Measurements from ENCODE around the gene CLEC20A. TPM values are rescaled to one million over a fixed set of nuclear protein-coding genes. Genes with fewer than 3 reads are reported as not detected.

Gene CLEC20A
- polyA plus RNA-seq, 4 donors: 0.04 to 0.10 TPM; not detected in 2

DNA sequence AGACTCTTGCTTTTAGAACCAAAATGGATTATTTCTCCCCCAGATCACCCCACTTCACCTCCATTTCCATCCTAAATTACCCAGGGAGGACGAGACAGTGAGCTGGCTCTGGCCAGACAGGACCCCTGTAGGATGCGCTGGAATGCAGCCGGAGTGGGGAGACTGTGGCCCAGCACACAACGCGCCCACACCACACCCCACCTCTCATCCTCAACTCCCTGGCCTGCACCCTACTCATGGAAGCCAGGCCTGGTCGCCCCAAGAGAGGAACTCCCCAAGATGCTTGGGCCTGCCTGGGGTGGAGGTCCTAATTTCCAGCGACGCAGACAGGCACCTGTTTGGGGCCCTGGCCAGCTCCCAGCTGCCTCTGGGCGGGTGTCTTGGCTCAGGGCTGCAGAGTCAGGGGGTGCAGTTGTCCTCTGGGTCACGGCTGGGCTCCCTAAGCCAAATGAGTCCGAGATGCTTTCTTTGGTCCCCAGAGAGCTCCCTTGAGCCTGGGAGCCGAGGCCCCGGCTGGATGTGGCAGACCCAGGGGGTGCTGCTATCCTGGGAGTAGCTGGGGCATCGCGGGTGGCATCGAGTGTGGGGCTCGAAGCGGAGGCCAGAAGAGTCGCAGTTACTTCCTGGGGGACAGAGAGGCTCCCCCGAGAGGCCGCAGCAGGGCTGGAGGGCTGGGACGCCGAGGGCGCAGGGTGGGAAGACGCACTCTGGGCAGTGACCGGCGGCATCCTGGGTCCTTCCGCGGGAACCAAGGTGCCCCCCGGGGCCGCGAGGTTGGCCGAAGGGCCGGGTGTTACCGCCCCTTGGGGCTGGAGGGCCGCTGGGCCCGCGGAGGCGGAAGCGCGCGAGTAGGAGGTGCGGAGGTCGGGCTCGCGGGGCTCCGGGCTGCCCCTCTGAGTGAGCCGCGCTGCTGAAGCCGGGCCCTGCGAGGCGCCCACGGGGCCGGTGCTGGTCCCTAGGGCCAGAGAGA lies 10.4 kb downstream of the CLEC20A start:
- Histone ChIP-seq H3K27me3 (ENCODE audit: control insufficient read depth in 3 of 3, insufficient read depth in 3 of 3, low read length in 3 of 3) (peaks cover 0 to 10% (median 0%) of the 10 kb centered on the region in 3 donors), H3K9me3 (ENCODE audit: control insufficient read depth in 2 of 2, insufficient read depth in 1 of 2, low read depth in 1 of 2, low read length in 1 of 2) (no peaks in the 10 kb centered on the region), H3K4me1 (ENCODE audit: control insufficient read depth in 3 of 3, insufficient read depth in 2 of 3, low read depth in 1 of 3, low read length in 2 of 3) (peaks cover 0 to 12% (median 0%) of the 10 kb centered on the region in 3 donors), H3K36me3 (ENCODE audit: control insufficient read depth in 3 of 3, insufficient read depth in 2 of 3, low read depth in 1 of 3, low read length in 3 of 3) (no peaks in the 10 kb centered on the region), H3K27ac (ENCODE audit: low read depth in 1 of 3, low read length in 2 of 3) (no peak overlapping the region), H3K4me3 (ENCODE audit: low read depth in 1 of 3, low read length in 3 of 3) (peak overlapping the region in 1 of 3 donors; percentile 47)
- 41 to 58% (median 41%) methylated on average over 47 to 54 of the region's 54 CpGs for WGBS, 3 donors
- DNase-seq (peak in 1 of 2 donors; percentile 33), FAIRE-seq (no peak)

DNA sequence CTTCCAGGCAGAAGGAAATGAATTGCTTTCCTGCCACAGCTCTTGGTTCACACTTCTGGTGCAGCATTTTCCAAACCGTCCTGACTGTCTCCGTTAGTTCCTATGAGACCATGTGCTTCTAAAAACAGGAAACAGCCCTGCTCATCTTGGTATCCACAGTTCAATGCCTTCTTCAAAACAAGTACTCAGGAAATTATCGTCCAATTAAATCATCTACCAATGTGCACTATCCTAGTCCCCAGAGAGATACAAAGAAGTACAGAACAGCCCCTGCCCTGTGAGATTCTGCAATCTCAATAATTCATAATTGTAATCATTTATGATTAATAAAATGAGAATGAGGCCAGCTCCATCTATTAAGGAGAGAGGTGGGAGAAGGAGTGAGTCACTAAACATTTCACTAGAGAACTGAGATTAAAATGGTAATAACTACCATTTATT lies 11.2 kb downstream of the CLEC20A start:
- 55 to 78% (median 66%) methylated on average over 3 of the region's 3 CpGs for WGBS, 3 donors
- no peak overlapping the region for H3K4me3 ChIP-seq (ENCODE audit: low read depth in 1 of 3, low read length in 3 of 3)
- no peaks in the 10 kb centered on the region for H3K36me3 ChIP-seq (ENCODE audit: control insufficient read depth in 3 of 3, insufficient read depth in 2 of 3, low read depth in 1 of 3, low read length in 3 of 3)
- H3K27ac ChIP-seq (ENCODE audit: low read depth in 1 of 3, low read length in 2 of 3): no peak overlapping the region
- FAIRE-seq (no peak), DNase-seq (no peak)
- peaks cover 0 to 12% (median 0%) of the 10 kb centered on the region in 3 donors for H3K4me1 ChIP-seq (ENCODE audit: control insufficient read depth in 3 of 3, insufficient read depth in 2 of 3, low read depth in 1 of 3, low read length in 2 of 3)
- peaks cover 0 to 10% (median 0%) of the 10 kb centered on the region in 3 donors for H3K27me3 ChIP-seq (ENCODE audit: control insufficient read depth in 3 of 3, insufficient read depth in 3 of 3, low read length in 3 of 3)
- no peaks in the 10 kb centered on the region for H3K9me3 ChIP-seq (ENCODE audit: control insufficient read depth in 2 of 2, insufficient read depth in 1 of 2, low read depth in 1 of 2, low read length in 1 of 2)

- no peak for DNase-seq
- Histone ChIP-seq H3K27me3 (ENCODE audit: control insufficient read depth in 3 of 3, insufficient read depth in 3 of 3, low read length in 3 of 3) (peaks cover 0 to 10% (median 0%) of the 10 kb centered on the region in 3 donors), H3K4me3 (ENCODE audit: low read depth in 1 of 3, low read length in 3 of 3) (no peak overlapping the region), H3K27ac (ENCODE audit: low read depth in 1 of 3, low read length in 2 of 3) (no peak overlapping the region), H3K4me1 (ENCODE audit: control insufficient read depth in 3 of 3, insufficient read depth in 2 of 3, low read depth in 1 of 3, low read length in 2 of 3) (peaks cover 0 to 12% (median 0%) of the 10 kb centered on the region in 3 donors), H3K36me3 (ENCODE audit: control insufficient read depth in 3 of 3, insufficient read depth in 2 of 3, low read depth in 1 of 3, low read length in 3 of 3) (no peaks in the 10 kb centered on the region), H3K9me3 (ENCODE audit: control insufficient read depth in 2 of 2, insufficient read depth in 1 of 2, low read depth in 1 of 2, low read length in 1 of 2) (no peaks in the 10 kb centered on the region)
- FAIRE-seq: no peak
- WGBS, 3 donors: 64 to 79% (median 66%) methylated on average over 3 of the region's 3 CpGs
Observed at GRCh38 chr1:178484698-178485225, 12.0 kb downstream of the CLEC20A start.

GRCh38 chr1:178483251-178483957 lies 13.4 kb downstream of the CLEC20A start:
- H3K4me1 ChIP-seq (ENCODE audit: control insufficient read depth in 3 of 3, insufficient read depth in 2 of 3, low read depth in 1 of 3, low read length in 2 of 3): peaks cover 0 to 12% (median 0%) of the 10 kb centered on the region in 3 donors
- FAIRE-seq: no peak
- H3K27ac ChIP-seq (ENCODE audit: low read depth in 1 of 3, low read length in 2 of 3): no peak overlapping the region
- no peak for DNase-seq
- H3K9me3 ChIP-seq (ENCODE audit: control insufficient read depth in 2 of 2, insufficient read depth in 1 of 2, low read depth in 1 of 2, low read length in 1 of 2): no peaks in the 10 kb centered on the region
- H3K27me3 ChIP-seq (ENCODE audit: control insufficient read depth in 3 of 3, insufficient read depth in 3 of 3, low read length in 3 of 3): peaks cover 0 to 10% (median 0%) of the 10 kb centered on the region in 3 donors
- WGBS, 3 donors: 85 to 92% (median 89%) methylated on average over 5 of the region's 5 CpGs
- H3K4me3 ChIP-seq (ENCODE audit: low read depth in 1 of 3, low read length in 3 of 3): no peak overlapping the region
- H3K36me3 ChIP-seq (ENCODE audit: control insufficient read depth in 3 of 3, insufficient read depth in 2 of 3, low read depth in 1 of 3, low read length in 3 of 3): no peaks in the 10 kb centered on the region

DNA sequence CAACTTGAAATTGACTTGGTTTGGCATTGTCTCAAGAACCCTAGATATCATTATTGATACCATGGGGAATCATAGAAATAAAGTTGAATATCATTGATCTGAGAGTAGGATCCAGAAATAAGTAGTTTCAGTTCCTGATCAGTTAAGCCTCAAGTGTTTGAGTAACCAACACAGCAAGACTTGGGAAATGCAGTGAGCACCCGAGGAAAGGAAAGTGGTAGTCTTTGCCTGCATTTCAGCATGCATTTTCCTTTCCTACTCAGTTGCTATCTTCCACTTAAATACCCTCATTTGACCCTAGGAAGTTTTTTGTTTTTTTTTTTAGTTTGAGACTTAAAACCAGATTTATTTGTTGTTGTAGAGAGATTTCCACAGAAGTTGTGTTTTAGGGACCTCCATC lies 18.9 kb downstream of the CLEC20A start:
- 30 to 38% (median 36%) methylated on average over 1 of the region's 1 CpG for WGBS, 3 donors
- H3K9me3 ChIP-seq (ENCODE audit: control insufficient read depth in 2 of 2, insufficient read depth in 1 of 2, low read depth in 1 of 2, low read length in 1 of 2): no peaks in the 10 kb centered on the region
- DNase-seq (no peak), FAIRE-seq (no peak)
- H3K27me3 ChIP-seq (ENCODE audit: control insufficient read depth in 3 of 3, insufficient read depth in 3 of 3, low read length in 3 of 3): no peaks in the 10 kb centered on the region
- no peak overlapping the region for H3K4me3 ChIP-seq (ENCODE audit: low read depth in 1 of 3, low read length in 3 of 3)
- peaks cover 2 to 8% (median 2%) of the 10 kb centered on the region in 3 donors for H3K36me3 ChIP-seq (ENCODE audit: control insufficient read depth in 3 of 3, insufficient read depth in 2 of 3, low read depth in 1 of 3, low read length in 3 of 3)
- no peaks in the 10 kb centered on the region for H3K4me1 ChIP-seq (ENCODE audit: control insufficient read depth in 3 of 3, insufficient read depth in 2 of 3, low read depth in 1 of 3, low read length in 2 of 3)
- H3K27ac ChIP-seq (ENCODE audit: low read depth in 1 of 3, low read length in 2 of 3): no peak overlapping the region

DNA sequence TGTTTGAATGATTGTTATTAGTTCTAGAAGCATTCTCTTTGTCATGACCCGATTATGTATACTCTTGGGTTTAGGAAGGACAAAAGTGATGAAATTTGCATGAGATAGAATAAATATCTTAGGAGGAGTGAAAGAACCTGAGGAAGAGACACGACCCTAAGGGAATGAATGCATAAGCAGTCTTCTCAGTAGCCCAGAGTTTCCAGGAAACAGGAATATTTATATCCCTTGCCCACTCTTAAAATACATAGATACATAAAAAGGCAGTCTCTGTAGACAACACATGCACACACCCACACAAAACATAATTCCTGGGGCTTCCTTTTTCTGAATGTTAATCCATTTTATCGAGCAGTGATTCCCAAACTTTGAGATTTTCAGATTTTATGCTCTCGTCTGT lies 19.4 kb downstream of the CLEC20A start:
- 79 to 90% (median 82%) methylated on average over 4 of the region's 4 CpGs for WGBS, 3 donors
- no peaks in the 10 kb centered on the region for H3K4me1 ChIP-seq (ENCODE audit: control insufficient read depth in 3 of 3, insufficient read depth in 2 of 3, low read depth in 1 of 3, low read length in 2 of 3)
- DNase-seq (no peak), FAIRE-seq (no peak)
- peaks cover 2 to 9% (median 2%) of the 10 kb centered on the region in 3 donors for H3K36me3 ChIP-seq (ENCODE audit: control insufficient read depth in 3 of 3, insufficient read depth in 2 of 3, low read depth in 1 of 3, low read length in 3 of 3)
- no peaks in the 10 kb centered on the region for H3K9me3 ChIP-seq (ENCODE audit: control insufficient read depth in 2 of 2, insufficient read depth in 1 of 2, low read depth in 1 of 2, low read length in 1 of 2)
- H3K27me3 ChIP-seq (ENCODE audit: control insufficient read depth in 3 of 3, insufficient read depth in 3 of 3, low read length in 3 of 3): no peaks in the 10 kb centered on the region
- no peak overlapping the region for H3K27ac ChIP-seq (ENCODE audit: low read depth in 1 of 3, low read length in 2 of 3)
- H3K4me3 ChIP-seq (ENCODE audit: low read depth in 1 of 3, low read length in 3 of 3): no peak overlapping the region

- Histone ChIP-seq H3K36me3 (ENCODE audit: control insufficient read depth in 3 of 3, insufficient read depth in 2 of 3, low read depth in 1 of 3, low read length in 3 of 3) (peaks cover 2 to 18% (median 2%) of the 10 kb centered on the region in 3 donors), H3K4me1 (ENCODE audit: control insufficient read depth in 3 of 3, insufficient read depth in 2 of 3, low read depth in 1 of 3, low read length in 2 of 3) (peaks cover 0 to 11% (median 0%) of the 10 kb centered on the region in 3 donors)
- no peak for FAIRE-seq
Observed at GRCh38 chr1:178472531-178472930, 24.2 kb downstream of the CLEC20A start.

GRCh38 chr1:178470411-178470960 lies 26.3 kb downstream of the CLEC20A start:
- H3K36me3 ChIP-seq (ENCODE audit: control insufficient read depth in 3 of 3, insufficient read depth in 2 of 3, low read depth in 1 of 3, low read length in 3 of 3): peaks cover 2 to 20% (median 6%) of the 10 kb centered on the region in 3 donors
- peak; percentile 92 to 96 for DNase-seq

More at GRCh38 chr1:178472531-178472930, 24.2 kb downstream of the CLEC20A start:
- Histone ChIP-seq H3K4me3 (ENCODE audit: low read depth in 1 of 3, low read length in 3 of 3) (no peak overlapping the region), H3K9me3 (ENCODE audit: control insufficient read depth in 2 of 2, insufficient read depth in 1 of 2, low read depth in 1 of 2, low read length in 1 of 2) (peaks cover 0 to 4% of the 10 kb centered on the region in 2 donors), H3K27ac (ENCODE audit: low read depth in 1 of 3, low read length in 2 of 3) (no peak overlapping the region), H3K27me3 (ENCODE audit: control insufficient read depth in 3 of 3, insufficient read depth in 3 of 3, low read length in 3 of 3) (no peaks in the 10 kb centered on the region)
- no peak for DNase-seq

More at GRCh38 chr1:178470411-178470960, 26.3 kb downstream of the CLEC20A start:
- Histone ChIP-seq H3K27me3 (ENCODE audit: control insufficient read depth in 3 of 3, insufficient read depth in 3 of 3, low read length in 3 of 3) (no peaks in the 10 kb centered on the region), H3K4me3 (ENCODE audit: low read depth in 1 of 3, low read length in 3 of 3) (no peak overlapping the region), H3K9me3 (ENCODE audit: control insufficient read depth in 2 of 2, insufficient read depth in 1 of 2, low read depth in 1 of 2, low read length in 1 of 2) (peaks cover 0 to 5% of the 10 kb centered on the region in 2 donors), H3K4me1 (ENCODE audit: control insufficient read depth in 3 of 3, insufficient read depth in 2 of 3, low read depth in 1 of 3, low read length in 2 of 3) (peaks cover 0 to 11% (median 0%) of the 10 kb centered on the region in 3 donors), H3K27ac (ENCODE audit: low read depth in 1 of 3, low read length in 2 of 3) (peak overlapping the region in 2 of 3 donors; percentile 37 to 75)
- WGBS, 3 donors: 21 to 57% (median 37%) methylated on average over 5 of the region's 5 CpGs
- FAIRE-seq: no peak

Data from small intestine (tissue), 7 donors.